OCI-LY1 (cell line): ENCODE data around the gene NCAPH2.
A peak's percentile ranks its signal among the peaks of the same experiment; 100 is the strongest.

Source experiments
- H2AFZ ChIP-seq: fragments of 200-600 bp; sonication (generic), shearing (Covaris generic); 2 replicates; pipeline ENCODE4 v1.6.0; 2014; ENCODE audit warnings: antibody characterized with exemption, mild to moderate bottlenecking, low read length
- H3F3A ChIP-seq: fragments of 200-600 bp; sonication (generic), shearing (Covaris generic); 2 replicates; pipeline ENCODE4 v1.6.0; 2014; ENCODE audit warnings: mild to moderate bottlenecking, antibody characterized with exemption, low read length, moderate library complexity; ENCODE audit not compliant: insufficient read depth
- H3K27ac ChIP-seq: fragments of 200-600 bp; sonication (generic); 2 replicates; pipeline ENCODE4 v1.5.1; 2014; ENCODE audit warnings: low read length, mixed run types, mild to moderate bottlenecking, low read depth; ENCODE audit not compliant: poor library complexity, severe bottlenecking
- H3K27me3 ChIP-seq: fragments of 200-600 bp; sonication (generic); 2 replicates; pipeline ENCODE4 v1.6.0; 2014; ENCODE audit warnings: antibody characterized with exemption, mild to moderate bottlenecking, low read length, moderate library complexity; ENCODE audit not compliant: insufficient read depth
- H3K36me3 ChIP-seq: fragments of 200-600 bp; sonication (generic); 2 replicates; pipeline ENCODE4 v1.6.1; 2014; ENCODE audit warnings: mild to moderate bottlenecking, antibody characterized with exemption, low read length, moderate library complexity, mixed read lengths; ENCODE audit not compliant: insufficient read depth
- H3K4me1 ChIP-seq: fragments of 200-600 bp; sonication (generic); 2 replicates; pipeline ENCODE4 v1.5.1; 2014; ENCODE audit warnings: mild to moderate bottlenecking, low read length, moderate library complexity; ENCODE audit not compliant: insufficient read depth, severe bottlenecking
- H3K4me2 ChIP-seq: fragments of 200-600 bp; sonication (generic), shearing (Covaris generic); 2 replicates; pipeline ENCODE4 v1.6.1; 2014; ENCODE audit warnings: low read length
- H3K4me3 ChIP-seq: fragments of 200-600 bp; sonication (generic); 2 replicates; pipeline ENCODE4 v1.5.1; 2014; ENCODE audit warnings: low read length, low read depth, mild to moderate bottlenecking, mixed read lengths; ENCODE audit not compliant: poor library complexity, severe bottlenecking
- H3K79me2 ChIP-seq: fragments of 200-600 bp; shearing (Covaris generic); 2 replicates; pipeline ENCODE4 v1.6.1; 2016; ENCODE audit warnings: mixed run types, low read length, mixed read lengths; ENCODE audit not compliant: insufficient read depth
- H3K9ac ChIP-seq: fragments of 200-600 bp; sonication (generic), shearing (Covaris generic); 2 replicates; pipeline ENCODE4 v1.6.1; 2014; ENCODE audit warnings: mild to moderate bottlenecking, low read length, mixed read lengths
- H3K9me2 ChIP-seq: fragments of 200-600 bp; sonication (generic), shearing (Covaris generic); 2 replicates; pipeline ENCODE4 v1.6.1; 2014; ENCODE audit warnings: low read depth, mild to moderate bottlenecking, low read length, mixed read lengths
- H3K9me3 ChIP-seq: fragments of 200-600 bp; shearing (Covaris generic); 2 replicates; pipeline ENCODE4 v1.6.1; 2014; ENCODE audit warnings: low read length, mixed read lengths
- H4K20me1 ChIP-seq: fragments of 200-600 bp; sonication (generic), shearing (Covaris generic); 2 replicates; pipeline ENCODE4 v1.6.0; 2016; ENCODE audit warnings: mild to moderate bottlenecking, low read length; ENCODE audit not compliant: insufficient read depth
- CTCF ChIP-seq: fragments of 200-600 bp; sonication (generic), shearing (Covaris generic); IDR thresholded peaks from 2 replicates; pipeline ENCODE4 v1.5.1; 2017; ENCODE audit warnings: mild to moderate bottlenecking, antibody characterized with exemption, low read length, moderate library complexity, mixed read lengths
- EZH2 ChIP-seq: fragments of 200-600 bp; sonication (generic), shearing (Covaris generic); IDR thresholded peaks from 2 replicates; pipeline ENCODE4 v1.8.0; 2017; ENCODE audit warnings: borderline replicate concordance, mixed run types, mild to moderate bottlenecking, antibody characterized with exemption, low read length, moderate library complexity, mixed read lengths

NCAPH2 gene

GRCh38 chr22:50542416-50542927 lies 34.4 kb downstream of the NCAPH2 start:
- peak overlapping the region; percentile 6 for H3K4me3 ChIP-seq
- H3K9me2 ChIP-seq = no peaks in the 10 kb centered on the region
- H2AFZ ChIP-seq = no peak overlapping the region
- peak overlapping the region; percentile 51; the same call in 1 of the 2 replicates for H3K4me2 ChIP-seq
- H3K9ac ChIP-seq = no peak overlapping the region; the same call in 1 of the 2 replicates
- no peaks in the 10 kb centered on the region for H3K9me3 ChIP-seq
- no peak for TF ChIP-seq EZH2
- no peak; the same call in 1 of the 2 replicates for TF ChIP-seq CTCF
- no peaks in the 10 kb centered on the region for H4K20me1 ChIP-seq
- peak overlapping the region; percentile 97 for H3K27ac ChIP-seq
- H3K36me3 ChIP-seq = no peaks in the 10 kb centered on the region
- H3F3A ChIP-seq = peaks cover 11% of the 10 kb centered on the region; the same call in 1 of the 2 replicates
- peaks cover 56% of the 10 kb centered on the region for H3K4me1 ChIP-seq
- no peaks in the 10 kb centered on the region for H3K27me3 ChIP-seq
- no peaks in the 10 kb centered on the region for H3K79me2 ChIP-seq

GRCh38 chr22:50544078-50544745 lies 36.2 kb downstream of the NCAPH2 start:
- no peaks in the 10 kb centered on the region for H3K36me3 ChIP-seq
- peaks cover 58% of the 10 kb centered on the region for H3K4me1 ChIP-seq
- H2AFZ ChIP-seq = no peak overlapping the region
- peaks cover 11% of the 10 kb centered on the region; the same call in 1 of the 2 replicates for H3F3A ChIP-seq
- no peaks in the 10 kb centered on the region for H4K20me1 ChIP-seq
- peak overlapping the region; percentile 15 for H3K4me3 ChIP-seq
- no peak overlapping the region; the same call in 1 of the 2 replicates for H3K9ac ChIP-seq
- TF ChIP-seq CTCF (peak; percentile 75), EZH2 (no peak)
- no peaks in the 10 kb centered on the region for H3K79me2 ChIP-seq
- H3K27me3 ChIP-seq = no peaks in the 10 kb centered on the region
- peak overlapping the region; percentile 50 for H3K4me2 ChIP-seq
- no peak overlapping the region for H3K27ac ChIP-seq
- H3K9me3 ChIP-seq = no peaks in the 10 kb centered on the region
- H3K9me2 ChIP-seq = no peaks in the 10 kb centered on the region

GRCh38 chr22:50544746-50545253 lies 36.8 kb downstream of the NCAPH2 start:
- Histone ChIP-seq H3K4me3 (no peak overlapping the region), H3K27ac (no peak overlapping the region), H3K36me3 (no peaks in the 10 kb centered on the region), H3K4me2 (peak overlapping the region; percentile 50; the same call in 1 of the 2 replicates), H3K9ac (no peak overlapping the region), H3F3A (peaks cover 11% of the 10 kb centered on the region; the same call in 1 of the 2 replicates), H3K27me3 (no peaks in the 10 kb centered on the region), H3K9me3 (no peaks in the 10 kb centered on the region), H3K79me2 (no peaks in the 10 kb centered on the region), H3K4me1 (peaks cover 53% of the 10 kb centered on the region), H3K9me2 (no peaks in the 10 kb centered on the region), H2AFZ (no peak overlapping the region), H4K20me1 (no peaks in the 10 kb centered on the region)
- TF ChIP-seq CTCF (no peak), EZH2 (no peak)
